ENCODE data around the gene EMC10.

DNA sequence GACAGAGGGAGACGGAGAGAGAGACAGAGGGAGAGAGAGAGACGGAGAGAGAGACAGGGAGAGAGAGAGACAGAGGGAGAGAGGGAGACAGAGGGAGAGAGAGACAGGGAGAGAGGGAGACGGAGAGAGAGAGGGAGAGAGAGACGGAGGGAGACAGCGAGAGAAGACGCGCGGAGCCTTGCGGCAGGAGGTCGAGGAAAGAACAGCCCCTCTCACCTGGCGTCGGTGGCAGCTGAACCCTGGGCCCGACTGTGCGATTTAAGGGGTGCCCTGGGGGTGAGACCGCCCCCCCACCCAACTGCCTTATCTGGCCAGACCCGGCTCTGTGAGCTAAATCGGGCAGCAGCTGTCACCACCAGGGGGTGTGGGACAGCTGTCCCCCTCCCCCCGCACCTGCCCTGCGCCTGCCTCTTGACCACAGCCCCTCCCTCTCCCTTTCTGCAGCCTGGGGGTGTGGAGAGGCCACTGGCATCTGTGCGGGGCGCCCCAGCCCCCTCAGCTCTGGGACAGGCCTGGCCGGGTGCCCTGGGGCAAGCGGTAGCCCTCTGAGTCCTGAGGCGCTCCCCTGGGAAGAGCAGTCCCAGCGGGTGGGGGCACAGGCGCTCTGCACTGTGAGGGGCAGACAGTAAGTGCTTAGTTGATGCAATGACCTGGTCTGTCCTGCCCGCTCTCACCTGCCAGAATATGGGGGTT is 23.9 kb downstream of the EMC10 start:
- TF ChIP-seq REST (IDR thresholded peaks at IDR 0.05; ENCODE audit: insufficient replicate concordance, low read depth): no peak
- TF ChIP-seq POLR2AphosphoS5 (IDR thresholded peaks at IDR 0.05; ENCODE audit: low read depth): no peak
- TF ChIP-seq, protein P1, sequence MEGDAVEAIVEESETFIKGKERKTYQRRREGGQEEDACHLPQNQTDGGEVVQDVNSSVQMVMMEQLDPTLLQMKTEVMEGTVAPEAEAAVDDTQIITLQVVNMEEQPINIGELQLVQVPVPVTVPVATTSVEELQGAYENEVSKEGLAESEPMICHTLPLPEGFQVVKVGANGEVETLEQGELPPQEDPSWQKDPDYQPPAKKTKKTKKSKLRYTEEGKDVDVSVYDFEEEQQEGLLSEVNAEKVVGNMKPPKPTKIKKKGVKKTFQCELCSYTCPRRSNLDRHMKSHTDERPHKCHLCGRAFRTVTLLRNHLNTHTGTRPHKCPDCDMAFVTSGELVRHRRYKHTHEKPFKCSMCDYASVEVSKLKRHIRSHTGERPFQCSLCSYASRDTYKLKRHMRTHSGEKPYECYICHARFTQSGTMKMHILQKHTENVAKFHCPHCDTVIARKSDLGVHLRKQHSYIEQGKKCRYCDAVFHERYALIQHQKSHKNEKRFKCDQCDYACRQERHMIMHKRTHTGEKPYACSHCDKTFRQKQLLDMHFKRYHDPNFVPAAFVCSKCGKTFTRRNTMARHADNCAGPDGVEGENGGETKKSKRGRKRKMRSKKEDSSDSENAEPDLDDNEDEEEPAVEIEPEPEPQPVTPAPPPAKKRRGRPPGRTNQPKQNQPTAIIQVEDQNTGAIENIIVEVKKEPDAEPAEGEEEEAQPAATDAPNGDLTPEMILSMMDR (IDR thresholded peaks at IDR 0.05; ENCODE audit: insufficient read depth, low read length): no peak

Measured in HL-60 (cell line).